Measurements from ENCODE around the gene PBX2. TPM values are rescaled to one million over a fixed set of nuclear protein-coding genes. Genes with fewer than 3 reads are reported as not detected.

Gene PBX2
- total and polyA plus RNA-seq, 2 experiments from 2014 or later: 7.2 to 111 TPM

DNA sequence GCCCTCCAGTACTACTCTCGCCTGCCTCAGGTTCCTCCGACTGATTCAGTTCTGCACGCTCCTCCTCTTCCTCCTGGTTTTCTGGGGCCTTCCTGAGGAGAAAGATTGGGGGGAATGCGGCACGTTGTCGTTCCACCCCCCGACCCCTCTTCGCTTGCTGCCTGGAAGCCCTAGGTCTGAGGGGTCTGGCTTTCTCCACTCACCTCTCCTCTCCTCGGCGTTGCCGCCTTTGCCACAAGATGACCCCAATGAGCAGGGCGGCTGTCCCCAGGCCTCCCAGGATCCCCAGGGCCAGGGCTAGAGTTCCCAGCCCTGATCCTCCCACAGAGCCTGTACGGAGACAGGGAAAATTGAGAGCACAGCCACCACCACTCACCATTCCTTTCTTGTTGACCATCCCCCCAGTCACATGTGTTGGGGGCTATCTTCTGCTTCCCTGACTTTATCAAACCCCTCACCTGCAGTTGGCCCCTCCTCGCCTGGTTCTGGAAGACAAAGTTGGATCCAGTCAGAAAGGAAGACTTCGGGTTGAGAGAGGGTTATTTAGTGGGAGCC, 8.8 kb downstream of the PBX2 start (continued):
- TF ChIP-seq, protein P1, sequence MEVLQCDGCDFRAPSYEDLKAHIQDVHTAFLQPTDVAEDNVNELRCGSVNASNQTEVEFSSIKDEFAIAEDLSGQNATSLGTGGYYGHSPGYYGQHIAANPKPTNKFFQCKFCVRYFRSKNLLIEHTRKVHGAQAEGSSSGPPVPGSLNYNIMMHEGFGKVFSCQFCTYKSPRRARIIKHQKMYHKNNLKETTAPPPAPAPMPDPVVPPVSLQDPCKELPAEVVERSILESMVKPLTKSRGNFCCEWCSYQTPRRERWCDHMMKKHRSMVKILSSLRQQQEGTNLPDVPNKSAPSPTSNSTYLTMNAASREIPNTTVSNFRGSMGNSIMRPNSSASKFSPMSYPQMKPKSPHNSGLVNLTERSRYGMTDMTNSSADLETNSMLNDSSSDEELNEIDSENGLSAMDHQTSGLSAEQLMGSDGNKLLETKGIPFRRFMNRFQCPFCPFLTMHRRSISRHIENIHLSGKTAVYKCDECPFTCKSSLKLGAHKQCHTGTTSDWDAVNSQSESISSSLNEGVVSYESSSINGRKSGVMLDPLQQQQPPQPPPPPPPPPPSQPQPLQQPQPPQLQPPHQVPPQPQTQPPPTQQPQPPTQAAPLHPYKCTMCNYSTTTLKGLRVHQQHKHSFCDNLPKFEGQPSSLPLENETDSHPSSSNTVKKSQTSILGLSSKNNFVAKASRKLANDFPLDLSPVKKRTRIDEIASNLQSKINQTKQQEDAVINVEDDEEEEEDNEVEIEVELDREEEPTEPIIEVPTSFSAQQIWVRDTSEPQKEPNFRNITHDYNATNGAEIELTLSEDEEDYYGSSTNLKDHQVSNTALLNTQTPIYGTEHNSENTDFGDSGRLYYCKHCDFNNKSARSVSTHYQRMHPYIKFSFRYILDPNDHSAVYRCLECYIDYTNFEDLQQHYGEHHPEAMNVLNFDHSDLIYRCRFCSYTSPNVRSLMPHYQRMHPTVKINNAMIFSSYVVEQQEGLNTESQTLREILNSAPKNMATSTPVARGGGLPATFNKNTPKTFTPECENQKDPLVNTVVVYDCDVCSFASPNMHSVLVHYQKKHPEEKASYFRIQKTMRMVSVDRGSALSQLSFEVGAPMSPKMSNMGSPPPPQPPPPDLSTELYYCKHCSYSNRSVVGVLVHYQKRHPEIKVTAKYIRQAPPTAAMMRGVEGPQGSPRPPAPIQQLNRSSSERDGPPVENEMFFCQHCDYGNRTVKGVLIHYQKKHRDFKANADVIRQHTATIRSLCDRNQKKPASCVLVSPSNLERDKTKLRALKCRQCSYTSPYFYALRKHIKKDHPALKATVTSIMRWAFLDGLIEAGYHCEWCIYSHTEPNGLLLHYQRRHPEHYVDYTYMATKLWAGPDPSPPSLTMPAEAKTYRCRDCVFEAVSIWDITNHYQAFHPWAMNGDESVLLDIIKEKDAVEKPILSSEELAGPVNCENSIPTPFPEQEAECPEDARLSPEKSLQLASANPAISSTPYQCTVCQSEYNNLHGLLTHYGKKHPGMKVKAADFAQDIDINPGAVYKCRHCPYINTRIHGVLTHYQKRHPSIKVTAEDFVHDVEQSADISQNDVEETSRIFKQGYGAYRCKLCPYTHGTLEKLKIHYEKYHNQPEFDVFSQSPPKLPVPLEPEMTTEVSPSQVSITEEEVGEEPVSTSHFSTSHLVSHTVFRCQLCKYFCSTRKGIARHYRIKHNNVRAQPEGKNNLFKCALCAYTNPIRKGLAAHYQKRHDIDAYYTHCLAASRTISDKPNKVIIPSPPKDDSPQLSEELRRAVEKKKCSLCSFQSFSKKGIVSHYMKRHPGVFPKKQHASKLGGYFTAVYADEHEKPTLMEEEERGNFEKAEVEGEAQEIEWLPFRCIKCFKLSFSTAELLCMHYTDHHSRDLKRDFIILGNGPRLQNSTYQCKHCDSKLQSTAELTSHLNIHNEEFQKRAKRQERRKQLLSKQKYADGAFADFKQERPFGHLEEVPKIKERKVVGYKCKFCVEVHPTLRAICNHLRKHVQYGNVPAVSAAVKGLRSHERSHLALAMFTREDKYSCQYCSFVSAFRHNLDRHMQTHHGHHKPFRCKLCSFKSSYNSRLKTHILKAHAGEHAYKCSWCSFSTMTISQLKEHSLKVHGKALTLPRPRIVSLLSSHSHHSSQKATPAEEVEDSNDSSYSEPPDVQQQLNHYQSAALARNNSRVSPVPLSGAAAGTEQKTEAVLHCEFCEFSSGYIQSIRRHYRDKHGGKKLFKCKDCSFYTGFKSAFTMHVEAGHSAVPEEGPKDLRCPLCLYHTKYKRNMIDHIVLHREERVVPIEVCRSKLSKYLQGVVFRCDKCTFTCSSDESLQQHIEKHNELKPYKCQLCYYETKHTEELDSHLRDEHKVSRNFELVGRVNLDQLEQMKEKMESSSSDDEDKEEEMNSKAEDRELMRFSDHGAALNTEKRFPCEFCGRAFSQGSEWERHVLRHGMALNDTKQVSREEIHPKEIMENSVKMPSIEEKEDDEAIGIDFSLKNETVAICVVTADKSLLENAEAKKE (CRISPR knock-in tag; IDR thresholded peaks at IDR 0.05): no peak
- TF ChIP-seq ZNF114 (CRISPR knock-in tag; IDR thresholded peaks at IDR 0.05) (no peak), ZNF331 (CRISPR knock-in tag; IDR thresholded peaks at IDR 0.05; ENCODE audit: low read depth) (no peak), POLR2AphosphoS5 (IDR thresholded peaks at IDR 0.05; ENCODE audit: low read depth) (no peak)
- TF ChIP-seq, protein P2, sequence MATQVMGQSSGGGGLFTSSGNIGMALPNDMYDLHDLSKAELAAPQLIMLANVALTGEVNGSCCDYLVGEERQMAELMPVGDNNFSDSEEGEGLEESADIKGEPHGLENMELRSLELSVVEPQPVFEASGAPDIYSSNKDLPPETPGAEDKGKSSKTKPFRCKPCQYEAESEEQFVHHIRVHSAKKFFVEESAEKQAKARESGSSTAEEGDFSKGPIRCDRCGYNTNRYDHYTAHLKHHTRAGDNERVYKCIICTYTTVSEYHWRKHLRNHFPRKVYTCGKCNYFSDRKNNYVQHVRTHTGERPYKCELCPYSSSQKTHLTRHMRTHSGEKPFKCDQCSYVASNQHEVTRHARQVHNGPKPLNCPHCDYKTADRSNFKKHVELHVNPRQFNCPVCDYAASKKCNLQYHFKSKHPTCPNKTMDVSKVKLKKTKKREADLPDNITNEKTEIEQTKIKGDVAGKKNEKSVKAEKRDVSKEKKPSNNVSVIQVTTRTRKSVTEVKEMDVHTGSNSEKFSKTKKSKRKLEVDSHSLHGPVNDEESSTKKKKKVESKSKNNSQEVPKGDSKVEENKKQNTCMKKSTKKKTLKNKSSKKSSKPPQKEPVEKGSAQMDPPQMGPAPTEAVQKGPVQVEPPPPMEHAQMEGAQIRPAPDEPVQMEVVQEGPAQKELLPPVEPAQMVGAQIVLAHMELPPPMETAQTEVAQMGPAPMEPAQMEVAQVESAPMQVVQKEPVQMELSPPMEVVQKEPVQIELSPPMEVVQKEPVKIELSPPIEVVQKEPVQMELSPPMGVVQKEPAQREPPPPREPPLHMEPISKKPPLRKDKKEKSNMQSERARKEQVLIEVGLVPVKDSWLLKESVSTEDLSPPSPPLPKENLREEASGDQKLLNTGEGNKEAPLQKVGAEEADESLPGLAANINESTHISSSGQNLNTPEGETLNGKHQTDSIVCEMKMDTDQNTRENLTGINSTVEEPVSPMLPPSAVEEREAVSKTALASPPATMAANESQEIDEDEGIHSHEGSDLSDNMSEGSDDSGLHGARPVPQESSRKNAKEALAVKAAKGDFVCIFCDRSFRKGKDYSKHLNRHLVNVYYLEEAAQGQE (IDR thresholded peaks at IDR 0.05; ENCODE audit: unreplicated experiment): no peak
